ENCODE measurements around the gene EHD3. TPM values are rescaled to one million over a fixed set of nuclear protein-coding genes. Genes with fewer than 3 reads are reported as not detected.
A peak's percentile ranks its signal among the peaks of the same experiment; 100 is the strongest.

The EHD3 gene
- total RNA-seq, 1 donor from 2014 or later = 29.7 TPM

DNA sequence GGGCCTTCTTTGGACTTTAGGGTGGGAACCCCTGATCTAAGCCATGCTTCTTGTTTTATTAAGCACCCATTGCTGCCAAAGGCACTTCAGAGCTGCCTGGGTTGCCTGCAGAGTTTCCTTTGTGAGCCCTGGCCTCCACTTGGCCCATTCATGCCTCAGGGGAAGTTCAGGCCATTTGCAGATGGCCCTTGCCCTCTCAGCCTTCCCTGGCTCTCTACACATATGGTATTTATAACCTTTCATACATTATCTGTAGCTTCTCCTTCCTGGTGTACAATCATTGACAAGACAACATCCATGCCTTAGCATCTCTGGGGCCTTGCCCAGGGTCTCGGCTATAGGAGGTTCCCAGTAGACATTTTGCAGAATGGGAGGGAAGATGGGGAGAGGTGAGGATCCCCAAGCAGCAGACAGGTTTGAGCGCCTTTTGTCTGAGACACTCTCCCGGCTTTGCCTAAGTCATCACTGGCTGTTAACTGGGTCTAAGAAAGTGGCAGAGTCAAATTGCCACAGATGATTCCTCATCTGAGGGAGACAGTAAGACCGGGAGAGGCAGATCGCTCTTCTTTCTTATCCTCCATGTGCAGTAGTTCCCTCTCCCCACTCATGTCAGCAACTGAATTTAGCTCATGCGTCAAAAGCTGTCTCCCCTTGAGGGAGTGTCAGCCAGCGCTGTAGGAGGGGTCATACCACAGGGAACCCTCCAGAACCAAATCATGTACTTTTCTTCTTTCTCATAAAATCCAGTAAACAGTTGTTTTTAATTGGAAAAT is 2.7 kb downstream of the EHD3 start:
- peak overlapping the region; percentile 81 for H3K4me3 ChIP-seq
- no peaks in the 10 kb centered on the region for H3K27me3 ChIP-seq (ENCODE audit: low read depth)
- no peaks in the 10 kb centered on the region for H3K9me3 ChIP-seq (replicated peaks)
- H3K36me3 ChIP-seq = no peaks in the 10 kb centered on the region
- H3K27ac ChIP-seq (replicated peaks) = peak overlapping the region; percentile 91
- no peak for TF ChIP-seq CTCF (IDR thresholded peaks at IDR 0.05; ENCODE audit: borderline replicate concordance)
- intact Hi-C loops (cut with micrococcal nuclease) = loop anchor here (10.0 kb wide), 1 partner anchor 88 kb away; no protein-coding TSS in a partner anchor
- H3K4me1 ChIP-seq = peaks cover 97% of the 10 kb centered on the region
- no peak for DNase-seq

DNA sequence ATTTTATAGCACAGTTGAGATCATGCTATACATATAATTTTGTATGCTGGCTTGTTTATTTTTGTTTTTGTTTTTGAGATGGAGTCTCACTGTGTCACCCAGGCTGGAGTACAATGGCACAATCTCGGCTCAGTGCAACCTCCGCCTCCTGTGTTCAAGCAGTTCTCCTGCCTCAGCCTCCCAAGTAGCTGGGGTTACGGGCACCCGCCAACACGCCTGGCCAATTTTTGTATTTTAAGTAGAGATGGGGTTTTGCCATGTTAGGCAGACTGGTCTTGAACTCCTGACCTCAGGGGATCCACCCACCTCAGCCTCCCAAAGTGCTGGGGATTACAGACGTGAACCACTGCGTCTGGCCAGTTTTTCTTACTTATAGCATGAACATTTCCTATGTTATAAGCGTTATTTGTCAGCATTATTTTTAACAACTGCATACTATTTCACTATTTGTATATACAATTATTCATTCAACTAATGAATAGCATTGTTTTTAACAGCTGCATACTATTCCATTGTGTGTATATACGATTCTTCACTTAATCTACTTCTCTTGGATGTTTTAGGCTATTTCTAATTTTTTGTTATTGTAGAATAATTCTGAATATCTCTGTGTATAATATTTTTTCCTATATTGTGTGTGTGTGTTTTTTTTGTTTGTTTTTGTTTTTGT is 3.5 kb downstream of the EHD3 start:
- H3K4me1 ChIP-seq = peaks cover 94% of the 10 kb centered on the region
- H3K36me3 ChIP-seq = no peaks in the 10 kb centered on the region
- DNase-seq = no peak
- TF ChIP-seq CTCF (IDR thresholded peaks at IDR 0.05; ENCODE audit: borderline replicate concordance) = no peak
- no peaks in the 10 kb centered on the region for H3K9me3 ChIP-seq (replicated peaks)
- H3K27ac ChIP-seq (replicated peaks) = peak overlapping the region; percentile 91
- intact Hi-C loops (cut with micrococcal nuclease) = loop anchor here (10.0 kb wide), 1 partner anchor 87 kb away; no protein-coding TSS in a partner anchor
- H3K27me3 ChIP-seq (ENCODE audit: low read depth) = no peaks in the 10 kb centered on the region
- H3K4me3 ChIP-seq = no peak overlapping the region

DNA sequence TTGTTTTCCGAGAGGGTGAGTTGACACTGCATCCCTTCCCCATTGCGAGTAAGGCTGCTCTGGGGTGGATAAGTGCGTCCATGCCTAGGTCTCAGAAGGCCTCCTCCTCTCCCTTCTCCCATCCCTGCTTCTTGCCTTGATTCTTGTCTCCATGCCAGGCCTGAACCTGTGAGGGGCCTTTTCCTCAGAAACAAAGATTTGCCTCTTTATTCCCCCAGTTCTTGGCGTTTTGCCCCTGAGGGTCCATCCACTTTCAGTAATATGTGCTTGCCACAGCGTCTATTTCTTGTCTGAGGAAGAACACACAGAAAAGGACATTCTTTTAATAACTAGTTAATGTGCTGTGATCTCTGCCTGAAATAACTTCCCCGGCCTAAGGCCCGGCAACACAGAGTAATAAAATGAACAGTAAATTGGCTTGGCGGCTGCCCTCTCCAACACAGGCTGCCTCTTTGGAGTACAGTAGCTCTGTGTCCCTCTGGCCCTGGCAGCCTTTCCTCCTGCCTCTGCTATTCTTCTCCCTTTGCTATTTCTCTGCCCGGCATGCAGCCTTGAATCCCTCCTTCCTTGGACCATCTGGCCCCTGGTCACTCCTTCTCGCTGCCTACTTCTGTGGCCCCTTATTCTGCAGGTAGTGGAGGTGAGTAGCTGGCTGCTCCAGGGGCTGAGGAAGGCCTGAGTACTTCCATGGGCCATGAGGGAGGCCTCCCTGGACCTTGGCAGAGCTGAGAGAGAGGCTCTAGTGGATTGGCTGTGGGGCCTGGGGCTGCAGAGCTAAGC is 4.4 kb downstream of the EHD3 start:
- no peak for TF ChIP-seq CTCF (IDR thresholded peaks at IDR 0.05; ENCODE audit: borderline replicate concordance)
- H3K27ac ChIP-seq (replicated peaks) = peak overlapping the region; percentile 91
- peak overlapping the region; percentile 1 for H3K4me3 ChIP-seq
- H3K9me3 ChIP-seq (replicated peaks) = no peaks in the 10 kb centered on the region
- H3K36me3 ChIP-seq = no peaks in the 10 kb centered on the region
- no peaks in the 10 kb centered on the region for H3K27me3 ChIP-seq (ENCODE audit: low read depth)
- H3K4me1 ChIP-seq = peaks cover 86% of the 10 kb centered on the region
- intact Hi-C loops (cut with micrococcal nuclease) = loop anchor here (10.0 kb wide), 1 partner anchor 86 kb away; no protein-coding TSS in a partner anchor
- peak; percentile 32 for DNase-seq

DNA sequence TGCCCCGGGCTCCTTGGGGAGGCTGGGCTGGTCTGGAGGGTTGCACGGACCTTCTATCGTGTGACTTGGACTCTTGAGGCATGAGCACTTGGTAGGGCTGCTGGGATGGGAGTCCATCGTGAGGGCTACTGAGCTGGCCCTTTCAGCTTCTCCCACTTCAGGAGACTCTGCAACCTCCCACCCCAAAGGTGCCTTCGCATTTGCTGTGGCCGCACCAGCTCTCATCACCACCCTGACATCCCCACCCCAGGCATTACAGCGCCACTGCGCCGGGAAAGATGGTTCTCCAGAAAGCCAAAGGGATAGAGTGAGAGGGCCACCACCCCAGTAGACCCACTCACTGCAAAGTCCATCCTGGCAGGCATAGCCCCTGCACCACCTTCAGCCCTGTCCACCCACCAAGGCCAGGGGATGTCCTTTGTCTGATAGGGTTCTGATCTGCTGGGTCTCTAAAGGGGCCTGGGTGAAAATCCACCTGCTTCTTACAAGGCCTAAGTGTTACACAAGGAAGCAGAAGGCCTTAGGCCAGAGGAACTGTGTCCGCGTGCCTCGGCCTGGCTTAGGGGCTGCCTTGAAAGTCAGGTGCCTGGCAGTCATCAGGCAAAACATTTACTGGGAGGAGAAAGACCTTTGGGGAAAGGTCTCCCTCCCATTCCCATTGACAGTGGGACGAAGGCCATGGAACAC is 5.1 kb downstream of the EHD3 start:
- intact Hi-C loops (cut with micrococcal nuclease) = loop anchor here (10.0 kb wide), 1 partner anchor 86 kb away; no protein-coding TSS in a partner anchor
- H3K4me1 ChIP-seq = peaks cover 79% of the 10 kb centered on the region
- DNase-seq = no peak

More for the DNA sequence above, 5.1 kb downstream of the EHD3 start:
- Histone ChIP-seq H3K27ac (replicated peaks) (peak overlapping the region; percentile 91), H3K36me3 (peaks cover under 1% of the 10 kb centered on the region), H3K4me3 (peak overlapping the region; percentile 19), H3K9me3 (replicated peaks) (no peaks in the 10 kb centered on the region), H3K27me3 (ENCODE audit: low read depth) (no peaks in the 10 kb centered on the region)
- no peak for TF ChIP-seq CTCF (IDR thresholded peaks at IDR 0.05; ENCODE audit: borderline replicate concordance)
